Muscle of leg (tissue), 11 donors: ENCODE data around the gene GRN. TPM values are rescaled to one million over a fixed set of nuclear protein-coding genes. Genes with fewer than 3 reads are reported as not detected.
"Not testable (repeated sequence)": the region's sequence is repeated elsewhere in the genome, so short reads cannot be mapped to it uniquely, and the experiment has no call there.

ENCODE experiments used
- DNase-seq: peaks from one replicate; pipeline ENCODE4 v3.0.0; 2013
- H3K27ac ChIP-seq: one replicate; pipeline ENCODE4 v1.5.1; 2013; ENCODE audit warnings: mild to moderate bottlenecking, low read length, control low read depth
- H3K27me3 ChIP-seq: one replicate; pipeline ENCODE4 v1.6.1; 2013; ENCODE audit warnings: low read length; ENCODE audit not compliant: control insufficient read depth, insufficient read depth
- H3K36me3 ChIP-seq: one replicate; pipeline ENCODE4 v1.6.1; 2013; ENCODE audit warnings: low read length; ENCODE audit not compliant: control insufficient read depth, insufficient read depth
- H3K4me1 ChIP-seq: one replicate; pipeline ENCODE4 v1.6.1; 2013; ENCODE audit warnings: low read length; ENCODE audit not compliant: control insufficient read depth, insufficient read depth
- H3K4me3 ChIP-seq: one replicate; pipeline ENCODE4 v1.5.1; 2013; ENCODE audit warnings: low read length, control low read depth
- H3K9me3 ChIP-seq: replicated peaks from 2 replicates; pipeline ENCODE4 v1.6.1; 2013; ENCODE audit warnings: low read depth, low read length; ENCODE audit not compliant: control insufficient read depth
- WGBS: methylation state at CpG from one replicate; pipeline ENCODE4 v1.1.5; 2013; ENCODE audit warnings: missing lambda C conversion rate; ENCODE audit not compliant: insufficient coverage; 5-methylcytosine and 5-hydroxymethylcytosine counted together
- polyA plus RNA-seq, 8 donors: library from polyadenylated mRNA; unstranded; fragments of 120-200 nt; gene quantifications; one replicate each; pipeline versions ENCODE4 v1.2.1 to v1.2.3, GENCODE V29; 2013; ENCODE audit warnings: inconsistent platforms in 1 of 8, low replicate concordance in 1 of 8; ENCODE audit not compliant: insufficient read length in 8 of 8, insufficient read depth in 1 of 8
- total RNA-seq: library from RNA; stranded (reverse); fragments of 120-200 nt; gene quantifications from one replicate; pipeline ENCODE4 v1.2.4, GENCODE V29; 2013

The GRN gene
- total and polyA plus RNA-seq, 9 donors: 91.2 to 247 (median 217) TPM

DNA sequence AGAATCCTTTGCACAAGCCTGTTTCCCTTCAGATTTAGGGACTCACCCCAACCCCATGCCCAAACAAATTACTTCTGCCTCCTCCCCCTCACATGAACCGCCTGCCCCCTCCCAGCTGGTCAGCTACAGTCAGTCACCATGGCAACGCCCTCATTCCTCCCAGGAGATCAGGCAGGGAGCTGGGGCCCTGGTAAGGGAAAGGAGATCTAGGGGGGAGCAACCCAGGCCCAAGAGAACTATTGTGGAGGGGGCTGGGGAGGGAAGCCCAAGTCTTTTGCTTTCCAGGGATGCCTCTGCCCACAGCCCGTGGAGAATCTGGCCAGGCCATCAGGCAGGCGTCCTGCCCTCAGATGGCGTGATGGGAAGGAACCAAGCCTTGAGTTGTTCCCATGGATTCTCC, 15.7 kb downstream of the GRN start:
- H3K9me3 ChIP-seq: no peaks in the 10 kb centered on the region
- H3K27me3 ChIP-seq: peaks cover 6% of the 10 kb centered on the region
- H3K4me3 ChIP-seq: peak overlapping the region; percentile 13
- H3K36me3 ChIP-seq: peaks cover 14% of the 10 kb centered on the region
- peak; percentile 74 for DNase-seq
- peaks cover 54% of the 10 kb centered on the region for H3K4me1 ChIP-seq
- 22% methylated on average over 3 of the region's 5 CpGs for WGBS
- H3K27ac ChIP-seq: peak overlapping the region; percentile 89

DNA sequence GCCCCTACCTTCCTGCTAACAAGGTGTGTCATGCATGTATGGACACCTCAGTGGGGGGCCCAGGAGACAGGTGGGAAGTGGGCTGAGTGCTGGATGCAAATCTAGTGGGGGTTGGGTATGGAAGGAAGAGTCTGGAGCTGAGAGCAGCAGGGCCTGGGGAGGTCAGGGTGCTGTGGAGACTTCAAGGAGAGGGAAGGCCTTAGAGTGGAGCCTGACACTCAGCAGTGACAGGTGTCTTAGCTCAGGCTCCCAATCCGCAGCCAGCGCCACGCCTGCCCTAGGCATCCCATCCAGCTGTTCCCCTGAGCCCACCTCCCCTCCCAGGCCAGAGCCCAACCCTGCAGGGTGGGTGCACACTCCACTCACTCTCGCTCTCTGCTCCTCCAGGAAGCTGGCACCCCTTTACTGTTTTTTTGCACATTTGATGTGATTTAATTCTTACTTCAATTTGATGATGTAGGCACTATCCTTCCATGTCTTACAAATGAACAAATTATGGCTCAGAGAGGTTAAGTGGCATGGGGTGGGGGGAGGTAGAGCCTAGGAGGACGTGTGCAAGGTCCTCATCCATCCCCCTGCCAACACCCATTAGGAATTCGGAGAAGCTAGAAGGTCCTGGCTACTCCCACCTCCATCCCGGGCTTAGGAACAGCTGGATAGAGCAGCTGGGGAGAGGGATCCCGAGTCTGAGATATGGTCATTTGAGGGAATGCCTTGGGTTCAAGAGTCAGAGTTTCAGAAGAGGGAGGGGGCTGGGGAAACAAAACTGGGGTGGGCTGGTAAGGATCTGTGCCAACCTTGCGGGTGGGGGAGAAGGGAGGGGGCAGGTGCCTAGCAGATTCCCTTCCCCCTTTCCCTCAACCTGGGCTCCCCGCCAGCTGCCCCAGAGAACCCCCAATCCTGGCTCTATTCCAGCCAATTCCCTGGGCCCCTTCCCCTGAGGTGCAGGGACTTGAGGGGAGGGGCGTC, 16.5 kb downstream of the GRN start:
- Histone ChIP-seq H3K27me3 (peaks cover 12% of the 10 kb centered on the region), H3K27ac (peak overlapping the region; percentile 89), H3K9me3 (no peaks in the 10 kb centered on the region), H3K4me3 (peak overlapping the region; percentile 82), H3K36me3 (peaks cover 9% of the 10 kb centered on the region), H3K4me1 (peaks cover 51% of the 10 kb centered on the region)
- DNase-seq: peak; percentile 67
- WGBS: 42% methylated on average over 3 of the region's 11 CpGs

DNA sequence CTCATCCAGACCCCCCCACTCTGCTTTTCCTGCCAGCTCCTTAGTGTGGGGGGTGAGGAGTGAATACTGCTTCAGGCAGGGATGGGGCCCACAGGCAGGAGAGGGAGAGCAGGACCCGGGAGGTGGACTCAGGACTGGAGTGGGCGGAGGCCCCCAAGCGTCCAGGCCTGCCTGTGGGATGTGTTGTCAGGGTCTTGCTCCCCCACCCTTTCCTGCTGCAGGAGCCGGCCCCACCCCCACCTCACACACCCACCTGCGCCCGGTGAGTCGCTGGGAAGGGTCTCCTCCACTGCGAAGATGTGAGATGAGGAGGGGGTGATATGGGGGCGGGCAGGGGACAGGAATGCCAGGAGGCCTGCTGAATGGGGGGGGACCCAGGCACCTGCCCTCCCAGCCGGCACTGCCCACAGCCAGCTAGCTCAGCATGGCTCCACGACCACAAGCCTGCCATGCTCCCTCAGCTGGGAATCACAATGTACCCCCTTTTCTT, 17.4 kb downstream of the GRN start:
- 5% methylated on average over 2 of the region's 11 CpGs for WGBS
- peaks cover 51% of the 10 kb centered on the region for H3K4me1 ChIP-seq
- peak overlapping the region; percentile 89 for H3K27ac ChIP-seq
- H3K4me3 ChIP-seq: peak overlapping the region; percentile 82
- peak; percentile 58 for DNase-seq
- H3K36me3 ChIP-seq: peaks cover 9% of the 10 kb centered on the region
- H3K9me3 ChIP-seq: no peaks in the 10 kb centered on the region
- H3K27me3 ChIP-seq: peaks cover 19% of the 10 kb centered on the region

DNA sequence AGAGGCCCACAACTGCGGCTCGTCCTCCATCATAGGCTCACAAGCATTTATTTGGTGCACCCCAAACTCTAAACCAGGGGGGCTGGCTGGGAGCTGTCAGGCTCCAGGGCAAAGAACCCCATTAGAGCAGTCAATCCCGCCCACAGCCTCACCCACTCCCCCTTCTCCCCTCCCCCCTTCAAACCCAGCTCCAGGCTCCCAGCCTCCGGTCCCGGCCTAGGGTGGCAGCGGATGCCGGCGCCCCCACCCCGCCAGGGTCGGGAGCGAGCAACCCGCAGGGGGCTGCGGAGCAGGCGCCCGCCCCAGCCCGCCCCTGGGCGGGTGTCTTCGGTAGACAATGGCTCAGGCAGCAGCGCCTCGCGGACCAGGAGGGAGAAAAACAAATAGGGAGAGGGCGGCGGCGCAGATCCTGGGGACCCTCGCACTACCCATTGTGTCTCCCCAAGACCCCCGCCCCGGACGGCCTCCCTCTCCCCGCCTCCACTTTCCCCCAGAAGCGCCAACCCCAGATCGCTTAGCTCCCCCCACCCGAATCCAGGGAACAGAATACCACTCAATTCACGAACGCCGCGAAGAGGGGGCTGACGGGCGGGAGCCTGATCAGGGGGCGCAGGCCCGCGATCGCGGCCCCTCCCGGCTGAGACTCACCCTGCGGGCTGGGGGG, 18.0 kb downstream of the GRN start:
- Histone ChIP-seq H3K27me3 (peaks cover 21% of the 10 kb centered on the region), H3K4me1 (peaks cover 47% of the 10 kb centered on the region), H3K9me3 (no peaks in the 10 kb centered on the region), H3K4me3 (peak overlapping the region; percentile 82), H3K36me3 (peaks cover 4% of the 10 kb centered on the region), H3K27ac (peak overlapping the region; percentile 89)
- WGBS: under 1% methylated on average over 32 of the region's 45 CpGs
- peak; percentile 53 for DNase-seq

DNA sequence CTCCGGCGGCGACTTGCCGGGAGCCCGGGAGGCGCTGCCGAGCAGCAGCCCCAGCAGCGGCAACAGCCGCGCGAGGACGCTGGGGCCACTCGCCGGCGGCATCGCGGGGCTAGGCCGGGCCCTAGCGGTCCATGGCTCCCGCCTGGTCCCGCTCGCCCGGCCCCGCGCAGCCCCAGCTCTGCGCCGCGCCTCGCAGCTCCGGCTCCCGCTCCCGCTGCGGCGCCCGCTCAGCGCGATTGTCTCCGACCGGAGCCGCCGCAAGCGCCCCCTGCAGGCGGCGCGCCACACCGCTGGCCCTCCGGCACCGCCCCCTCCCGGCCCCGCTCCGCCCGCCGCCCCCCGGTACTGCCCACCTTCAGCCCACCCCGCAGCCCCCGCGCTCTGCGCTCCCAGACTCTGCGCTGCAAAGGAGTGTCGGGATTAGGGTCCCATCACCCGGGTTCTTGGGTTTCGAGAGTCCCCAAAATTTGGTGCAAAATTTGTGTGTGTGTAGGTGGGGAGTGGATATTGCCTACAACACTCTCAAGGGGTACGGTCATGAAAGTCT, 18.6 kb downstream of the GRN start, which contains the start of gene FAM171A2:
FAM171A2 (minus strand) TSS at position 241 of the 547 bp plus-strand sequence; CDS start at position 102, 139 bp downstream.
- peaks cover 41% of the 10 kb centered on the region for H3K4me1 ChIP-seq
- peaks cover 2% of the 10 kb centered on the region for H3K36me3 ChIP-seq
- peaks cover 21% of the 10 kb centered on the region for H3K27me3 ChIP-seq
- H3K27ac ChIP-seq: peak within 1 kb of the TSS; percentile 89
- under 1% methylated on average over 51 of the region's 63 CpGs for WGBS
- peak; percentile 79 for DNase-seq
- peak within 1 kb of the TSS; percentile 82 for H3K4me3 ChIP-seq
- no peaks in the 10 kb centered on the region for H3K9me3 ChIP-seq

DNA sequence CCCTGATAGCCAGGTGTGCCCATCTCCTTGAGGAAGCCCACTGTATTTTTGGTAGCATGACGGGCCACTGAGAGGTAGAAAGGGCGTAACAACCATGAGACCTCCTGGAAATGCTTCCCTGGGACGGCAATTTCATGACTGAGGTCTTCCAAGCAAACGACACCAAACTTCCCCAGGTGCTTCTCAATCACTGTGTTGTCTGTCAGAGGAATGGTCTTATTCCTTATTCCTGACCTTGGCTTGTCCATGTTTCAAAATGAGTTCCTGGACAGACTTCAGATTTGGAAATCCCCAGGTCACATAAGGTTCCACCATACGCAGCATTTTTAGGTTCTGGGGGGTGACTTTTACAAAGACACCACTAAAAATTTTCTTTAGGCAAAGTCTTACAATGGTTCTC, 19.9 kb downstream of the GRN start:
- Histone ChIP-seq H3K4me1 (peaks cover 33% of the 10 kb centered on the region), H3K27me3 (peaks cover 25% of the 10 kb centered on the region)
- not testable (repeated sequence) for H3K9me3 ChIP-seq, DNase-seq, H3K27ac ChIP-seq, H3K36me3 ChIP-seq, H3K4me3 ChIP-seq
- 78% methylated on average over 2 of the region's 5 CpGs for WGBS

DNA sequence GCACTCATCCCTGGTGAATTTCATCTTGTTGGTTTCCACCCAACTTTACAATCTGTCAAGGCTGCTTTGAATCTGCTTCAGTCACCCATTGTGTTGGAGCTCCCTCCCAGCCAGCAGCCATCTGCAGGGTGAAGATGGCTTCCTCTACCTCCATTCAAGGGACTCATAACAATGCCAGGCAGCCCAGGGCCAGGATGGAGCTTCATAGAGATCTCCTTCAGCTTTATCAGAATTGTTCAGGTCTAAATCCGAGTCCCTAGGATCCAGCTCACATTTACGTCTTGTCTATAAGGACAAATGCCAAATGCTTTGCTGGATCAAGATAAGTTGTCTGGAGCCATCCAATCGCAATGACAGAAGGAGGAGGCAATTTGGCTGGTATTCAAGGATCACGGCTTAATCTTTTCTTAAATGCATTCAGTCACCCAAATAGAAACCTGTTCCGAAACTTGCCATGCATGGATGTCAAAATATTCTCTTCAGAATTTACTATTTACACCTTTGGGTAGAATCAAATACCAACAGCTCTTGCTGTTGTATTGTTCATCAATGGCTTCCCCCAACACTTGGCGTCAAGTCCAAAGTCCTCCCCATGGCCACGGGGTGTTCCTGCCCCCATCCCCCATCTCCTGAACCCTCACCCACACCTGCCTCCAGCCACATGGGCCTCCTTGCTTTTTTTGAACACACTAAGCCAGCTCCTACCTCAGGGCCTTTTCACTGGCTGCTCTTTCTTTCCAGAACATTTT, 22.3 kb downstream of the GRN start:
- WGBS: 70% methylated on average over 5 of the region's 7 CpGs
- no peak for DNase-seq

DNA sequence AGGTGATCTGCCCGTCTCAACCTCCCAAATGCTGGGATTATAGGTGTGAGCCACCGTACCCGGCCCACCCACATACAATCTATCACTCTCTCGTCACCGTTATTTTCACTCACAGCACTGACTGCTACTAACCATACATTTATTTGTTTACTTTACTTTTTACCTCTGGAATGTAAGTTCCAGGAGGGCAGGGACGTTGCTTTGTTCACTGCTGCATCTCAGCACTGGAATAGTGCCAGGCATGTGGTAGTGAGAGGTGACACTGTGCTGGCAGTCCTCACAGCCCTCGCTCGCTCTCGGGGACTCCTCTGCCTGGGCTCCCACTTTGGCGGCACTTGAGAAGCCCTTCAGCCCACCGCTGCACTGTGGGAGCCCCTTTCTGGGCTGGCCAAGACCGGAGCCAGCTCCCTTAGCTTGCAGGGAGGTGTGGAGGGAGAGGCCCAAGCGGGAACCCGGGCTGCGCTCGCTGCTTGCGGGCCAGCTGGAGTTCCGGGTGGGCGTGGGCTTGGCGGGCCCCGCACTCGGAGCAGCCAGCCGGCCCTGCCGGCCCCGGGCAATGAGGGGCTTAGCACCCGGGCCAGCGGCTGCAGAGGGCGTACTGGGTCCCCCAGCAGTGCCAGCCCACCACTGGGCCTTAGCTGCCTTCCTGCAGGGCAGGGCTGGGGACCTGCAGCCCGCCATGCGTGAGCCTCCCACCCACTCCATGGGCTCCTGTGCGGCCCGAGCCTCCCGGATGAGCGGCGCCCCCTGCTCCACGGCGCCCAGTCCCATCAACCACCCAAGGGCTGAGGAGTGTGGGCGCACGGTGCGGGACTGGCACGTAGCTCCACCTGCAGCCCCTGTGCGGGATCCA, 23.5 kb downstream of the GRN start:
- H3K36me3 ChIP-seq, H3K4me3 ChIP-seq, H3K9me3 ChIP-seq, DNase-seq, H3K27ac ChIP-seq, H3K4me1 ChIP-seq: not testable (repeated sequence)
- WGBS: 93% methylated on average over 28 of the region's 42 CpGs
- peaks cover 38% of the 10 kb centered on the region for H3K27me3 ChIP-seq

More for the DNA sequence above, 22.3 kb downstream of the GRN start:
- Histone ChIP-seq H3K27ac (no peak overlapping the region), H3K36me3 (no peaks in the 10 kb centered on the region), H3K27me3 (peaks cover 38% of the 10 kb centered on the region), H3K4me1 (peaks cover 9% of the 10 kb centered on the region), H3K4me3 (no peak overlapping the region), H3K9me3 (no peaks in the 10 kb centered on the region)
